Stimulated activated CD8-positive, alpha-beta memory T cell treated with anti-CD3 and anti-CD28 coated beads, Interleukin-7, amount 100 ng/mL, for 4 hours (primary cell): ENCODE measurements around the gene MRM2.

Experiments used
- DNase-seq, 2 donors: peaks; one replicate each; pipeline ENCODE4 v3.0.0-alpha.2; 2020; ENCODE audit warnings: low read depth in 2 of 2

Gene MRM2

DNA sequence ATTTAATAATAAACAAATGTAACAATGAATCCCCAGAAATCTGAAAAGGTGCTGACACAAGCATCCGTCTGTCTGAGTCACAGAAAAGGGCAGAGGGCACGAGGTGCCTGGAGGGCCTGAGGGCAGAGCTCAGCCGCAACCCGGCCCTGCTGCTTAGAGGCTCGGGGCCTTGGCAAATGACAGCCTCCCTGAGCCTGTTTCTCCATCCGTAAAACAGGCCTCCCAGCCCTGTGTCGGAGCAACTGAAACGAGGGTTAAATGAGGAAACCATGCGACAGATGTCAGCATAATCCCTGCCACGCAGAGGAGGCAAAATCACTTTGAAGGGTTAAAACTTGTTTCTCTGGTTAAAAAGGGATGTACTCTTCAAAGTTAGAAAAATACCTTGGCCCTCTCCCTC is 24.9 kb upstream of the MRM2 start:
- no peak for DNase-seq

- no peak for DNase-seq
Measured at GRCh38 chr7:2264158-2264557, 22.2 kb upstream of the MRM2 start.

DNA sequence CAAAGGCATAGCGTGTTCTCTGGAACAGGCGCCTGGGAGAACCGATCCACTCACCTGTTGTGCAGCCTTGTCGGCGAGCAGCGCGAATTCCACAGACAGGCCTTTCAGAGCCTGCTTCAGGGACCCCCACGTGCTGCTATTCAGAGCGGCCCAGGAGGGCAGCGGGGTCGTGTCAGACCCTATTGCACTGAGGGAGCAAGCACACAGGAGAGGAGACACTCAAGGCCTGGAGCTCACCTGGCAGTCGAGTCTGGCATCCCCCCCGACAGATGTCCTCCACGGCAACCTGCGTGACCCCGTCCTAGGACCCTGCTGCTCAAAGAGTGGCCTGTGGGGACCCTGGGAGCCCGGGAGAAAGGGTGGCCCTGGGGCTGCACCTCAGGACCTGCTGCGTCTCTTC is 21.2 kb upstream of the MRM2 start:
- DNase-seq: no peak

GRCh38 chr7:2261611-2262010 is 19.6 kb upstream of the MRM2 start:
- DNase-seq: peak; percentile 21 to 26

DNA sequence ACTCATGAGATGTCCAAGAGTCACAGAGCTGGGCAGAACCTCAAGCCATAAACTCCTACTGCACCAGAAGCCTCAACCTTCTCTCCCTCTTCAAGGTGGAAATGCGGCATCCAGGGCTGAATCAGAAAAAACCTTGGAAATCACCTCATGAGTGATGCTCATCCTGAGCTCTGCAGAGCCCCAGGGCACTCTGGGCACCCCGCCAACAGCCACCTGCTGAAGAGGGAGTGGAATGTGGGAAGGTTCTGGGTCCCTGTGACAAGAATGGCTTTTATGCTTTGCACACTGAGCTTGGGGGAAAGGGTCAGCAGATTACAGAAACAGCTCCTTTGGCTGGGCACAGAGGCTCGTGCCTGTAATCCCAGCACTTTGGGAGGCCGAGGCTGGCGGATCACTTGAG is 18.8 kb upstream of the MRM2 start:
- DNase-seq: no peak

GRCh38 chr7:2259480-2259879 is 17.5 kb upstream of the MRM2 start:
- DNase-seq: no peak

DNA sequence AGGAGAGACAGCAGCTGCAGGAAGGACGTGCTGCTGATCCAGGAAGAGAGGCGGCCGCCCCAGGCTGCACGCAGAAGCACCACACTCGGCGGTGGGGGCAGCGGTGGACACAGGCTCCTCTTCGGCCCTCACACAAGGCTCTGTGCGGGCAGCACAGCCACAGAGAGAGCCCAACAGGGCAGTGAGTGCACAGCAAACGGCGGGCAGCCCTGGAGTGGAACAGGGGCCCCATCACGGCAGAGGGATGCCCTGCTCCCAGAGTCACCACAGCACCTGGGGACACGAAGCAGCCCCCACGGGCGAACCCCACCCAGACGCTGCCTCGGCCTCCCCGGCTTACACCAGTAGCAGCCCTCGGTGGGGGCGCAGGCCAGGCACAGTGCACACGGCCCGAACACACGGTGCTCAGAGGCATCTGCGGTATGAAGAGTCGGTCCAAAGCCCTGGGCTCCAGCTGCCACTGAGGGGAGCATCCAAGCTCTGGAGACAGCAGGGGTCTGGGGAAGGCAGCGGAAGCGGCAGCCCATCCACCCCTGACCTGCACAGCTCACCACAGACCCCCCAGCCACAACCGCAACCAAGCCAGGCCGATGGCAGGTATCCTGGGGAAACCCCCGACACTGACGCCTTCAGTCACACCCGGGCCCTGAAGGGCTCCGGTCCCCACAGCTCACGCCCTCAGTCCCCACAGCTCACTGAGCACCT is 16.8 kb upstream of the MRM2 start:
- DNase-seq: peak in 1 of 2 donors; percentile 25

DNA sequence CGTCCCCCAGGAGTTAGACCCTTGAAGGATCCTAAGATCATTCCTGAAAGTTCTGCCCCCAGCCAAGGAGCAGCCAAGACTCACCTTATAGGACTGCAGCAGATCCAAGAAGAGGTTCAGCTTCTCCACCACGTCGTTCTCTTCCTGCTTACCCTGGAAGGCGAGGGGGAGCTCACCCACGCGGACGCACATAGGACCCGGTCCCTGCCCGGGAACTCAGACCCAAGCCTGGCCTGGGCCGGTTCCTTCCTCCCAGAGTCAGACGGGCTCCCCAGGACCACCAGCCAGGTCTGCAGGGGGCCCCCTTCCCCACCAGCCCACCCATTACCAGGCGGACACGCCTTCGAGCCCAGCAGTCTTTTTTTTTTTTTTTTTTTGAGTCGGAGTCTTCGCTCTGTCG is 15.6 kb upstream of the MRM2 start:
- no peak for DNase-seq

GRCh38 chr7:2257046-2257551 is 15.1 kb upstream of the MRM2 start:
- DNase-seq: no peak

- no peak for DNase-seq
Measured at GRCh38 chr7:2256306-2257045, 14.5 kb upstream of the MRM2 start.

DNA sequence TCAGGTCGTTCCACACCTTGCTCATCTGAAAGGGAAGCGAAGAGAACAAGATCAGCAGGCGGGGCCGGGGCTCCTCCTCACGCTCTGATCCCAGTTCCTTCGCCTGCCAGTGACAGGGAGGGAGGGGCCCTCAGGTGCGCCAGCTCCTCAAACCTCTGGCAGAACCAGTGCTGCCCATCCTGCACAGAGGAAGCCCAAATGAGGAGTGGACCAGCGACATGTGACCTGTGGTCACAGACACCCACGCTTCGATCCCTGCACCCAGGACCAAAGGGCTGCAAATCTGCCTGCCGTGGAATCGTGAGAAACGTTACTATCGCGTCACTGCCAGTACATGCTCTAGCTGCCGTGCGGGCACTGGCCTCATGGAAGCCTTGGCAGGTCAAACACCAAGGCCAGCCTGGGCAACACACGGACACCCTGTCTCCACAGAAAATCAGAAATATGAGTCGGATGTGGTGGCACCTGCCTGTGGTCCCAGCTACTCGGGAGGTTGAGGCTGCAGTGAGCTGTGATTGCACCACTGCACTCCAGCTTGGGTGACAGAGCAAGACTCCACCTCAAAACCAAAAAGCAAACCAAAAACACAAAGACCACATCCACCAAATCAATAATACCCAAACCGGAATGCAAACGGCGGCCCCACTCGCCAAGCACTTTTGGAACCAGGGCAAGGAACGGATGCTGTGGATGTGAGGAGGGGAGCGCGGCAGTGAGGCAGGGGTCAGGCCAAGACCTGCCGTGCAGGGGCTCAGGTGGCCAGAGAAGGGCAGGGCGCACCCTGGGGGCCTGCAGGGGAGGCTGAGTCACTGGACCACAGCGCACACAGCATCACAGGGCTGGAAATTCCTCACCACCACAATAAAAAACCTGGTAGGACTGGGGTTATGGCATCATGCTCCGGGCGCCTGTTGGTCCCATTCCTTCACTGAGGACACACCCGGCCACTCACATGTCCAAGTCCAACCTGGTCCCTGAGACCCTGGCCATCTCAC is 13.4 kb upstream of the MRM2 start:
- no peak for DNase-seq

DNA sequence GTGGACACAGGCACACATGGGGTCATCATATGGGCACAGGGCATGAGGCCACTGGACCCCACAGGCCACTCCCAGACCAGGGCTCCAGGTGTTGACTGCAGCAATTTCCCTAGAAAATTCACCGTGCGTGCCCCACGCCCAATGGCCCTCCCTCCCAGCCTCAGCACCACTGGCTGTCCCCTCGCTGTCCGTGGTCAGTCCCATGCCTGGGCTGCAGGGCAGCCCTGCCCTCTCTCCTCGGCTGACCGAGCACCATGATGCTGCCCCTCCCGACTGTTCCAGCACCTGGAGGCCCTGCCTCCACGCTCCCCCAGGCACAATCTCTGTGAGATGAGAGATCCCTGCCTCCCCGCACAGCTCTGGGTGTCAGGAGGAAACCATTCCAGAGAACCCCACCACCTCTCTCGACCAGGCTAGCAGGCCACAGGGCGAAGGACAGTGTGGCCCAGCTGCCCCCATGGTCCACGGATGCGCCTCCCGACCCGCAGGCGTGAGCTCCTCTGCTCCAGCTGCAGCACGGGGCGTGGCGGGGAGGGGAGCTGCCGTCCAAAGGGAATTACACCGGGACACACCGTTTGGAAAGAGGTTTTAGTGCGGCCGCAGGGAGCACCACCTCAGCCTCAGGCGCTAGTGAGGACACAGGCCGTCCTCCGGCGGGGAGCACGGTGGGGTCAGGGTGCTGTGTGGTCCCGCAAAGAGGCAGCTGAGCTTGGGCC is 12.6 kb upstream of the MRM2 start:
- DNase-seq: no peak

DNA sequence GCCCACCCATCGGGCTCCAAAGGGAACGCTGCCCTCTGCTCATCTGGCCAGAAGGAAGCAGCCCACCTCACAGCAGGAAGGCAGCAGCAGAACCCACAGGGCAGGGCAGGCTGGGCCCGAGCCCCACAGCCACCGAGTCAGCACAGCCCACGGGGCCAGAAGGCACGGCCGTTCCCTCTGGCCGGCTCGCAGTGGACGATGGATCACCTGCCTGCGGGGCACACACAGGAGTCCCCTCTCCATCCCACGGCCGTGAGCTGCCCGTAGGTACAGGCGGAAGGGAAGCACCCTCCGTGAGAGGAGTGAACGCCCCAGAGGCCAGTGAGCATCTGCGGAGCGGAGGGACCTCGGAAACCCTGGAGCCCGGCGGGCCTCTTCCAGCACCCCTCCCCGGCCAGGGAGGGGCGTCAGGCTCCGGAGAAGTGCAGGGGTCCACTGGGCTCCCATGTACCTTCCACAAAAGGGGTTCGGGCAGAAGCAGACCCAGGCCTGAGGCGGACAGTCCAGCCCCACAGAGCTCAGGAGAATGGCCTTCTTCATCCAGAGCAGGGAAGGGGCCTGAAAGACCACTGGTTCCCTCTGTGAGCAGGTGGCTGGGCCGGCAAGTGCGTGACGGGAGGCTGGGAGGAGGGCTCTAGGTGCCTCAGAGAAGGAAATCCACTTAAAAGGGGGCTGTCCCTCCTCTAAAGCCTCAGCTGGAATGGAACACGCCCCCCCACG is 11.7 kb upstream of the MRM2 start:
- no peak for DNase-seq

- no peak for DNase-seq
Measured at GRCh38 chr7:2253021-2253420, 11.0 kb upstream of the MRM2 start.

GRCh38 chr7:2251841-2252771 is 10.1 kb upstream of the MRM2 start:
- no peak for DNase-seq

- DNase-seq: no peak
Measured at GRCh38 chr7:2251381-2251780, 9.4 kb upstream of the MRM2 start.

DNA sequence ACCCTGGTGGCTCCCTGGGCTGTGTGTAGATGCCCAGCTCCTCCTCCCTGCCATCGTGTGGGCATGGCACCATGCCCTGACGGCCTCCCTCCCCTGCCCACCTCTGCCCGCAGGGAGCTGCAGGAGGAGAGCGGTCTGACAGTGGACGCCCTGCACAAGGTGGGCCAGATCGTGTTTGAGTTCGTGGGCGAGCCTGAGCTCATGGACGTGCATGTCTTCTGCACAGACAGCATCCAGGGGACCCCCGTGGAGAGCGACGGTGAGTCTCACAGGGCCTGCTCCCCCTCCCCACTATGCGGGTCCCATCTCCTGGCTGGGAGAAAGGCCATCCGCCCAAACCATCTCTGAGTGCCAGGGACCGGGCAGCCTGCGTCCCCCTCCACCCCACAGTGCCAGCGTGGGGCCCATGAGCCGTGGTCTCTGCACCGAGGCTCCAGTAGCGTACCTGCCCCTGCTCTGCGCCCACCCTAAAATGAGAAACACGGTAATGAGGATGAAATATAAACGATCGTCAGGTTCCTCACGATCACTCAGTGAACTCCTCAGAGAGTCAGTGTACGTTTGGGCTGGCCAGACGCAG is 7.8 kb upstream of the MRM2 start:
- no peak for DNase-seq

- no peak for DNase-seq
Measured at GRCh38 chr7:2248984-2249694, 7.1 kb upstream of the MRM2 start.
